ENCODE results near the gene B3GNT3. TPM values are rescaled to one million over a fixed set of nuclear protein-coding genes. Genes with fewer than 3 reads are reported as not detected.

The B3GNT3 gene
- total and polyA plus RNA-seq, 2 of the 4 experiments (the other 2 are of a cell fraction): not detected

GRCh38 chr19:17794412-17794730, 567 bp upstream of the B3GNT3 start:
- no peak overlapping the region for H2BK120ac ChIP-seq (ENCODE audit: low read depth, low read length)
- TF ChIP-seq RCOR1 (IDR thresholded peaks at IDR 0.05; ENCODE audit: insufficient replicate concordance, low read length): no peak
- TF ChIP-seq CEBPB (IDR thresholded peaks at IDR 0.05; ENCODE audit: low read depth, low read length): no peak
- no peak for TF ChIP-seq NFE2L2 (IDR thresholded peaks at IDR 0.05; ENCODE audit: low read depth, low read length)
- TF ChIP-seq MAFK (IDR thresholded peaks at IDR 0.05; ENCODE audit: low read depth, low read length): no peak
- no peak for TF ChIP-seq POLR2A (IDR thresholded peaks at IDR 0.05; ENCODE audit: low read depth, low read length)
- no peak for TF ChIP-seq CHD1 (IDR thresholded peaks at IDR 0.05; ENCODE audit: low read depth, low read length)
- TF ChIP-seq RAD21 (IDR thresholded peaks at IDR 0.05; ENCODE audit: low read length): no peak

More at GRCh38 chr19:17794412-17794730, 567 bp upstream of the B3GNT3 start:
- peaks cover 3% of the 10 kb centered on the region; the same call in 1 of the 2 replicates for H3K9me3 ChIP-seq (ENCODE audit: control insufficient read depth, insufficient read depth, low read length)
- no peak overlapping the region for H4K8ac ChIP-seq (ENCODE audit: low read depth in 2 of 2, low read length in 2 of 2)
- H3K4me1 ChIP-seq (ENCODE audit: control insufficient read depth, insufficient read depth, low read length): no peaks in the 10 kb centered on the region
- no peak overlapping the region for H4K91ac ChIP-seq (ENCODE audit: insufficient read depth, low read depth, low read length)
- H3K23ac ChIP-seq (ENCODE audit: low read depth, low read length): no peak overlapping the region
- CTCF ChIA-PET: no interaction called here
- H4K5ac ChIP-seq (ENCODE audit: low read depth, low read length): no peak overlapping the region
- no peak overlapping the region for H2AK9ac ChIP-seq (replicated peaks; ENCODE audit: low read depth, low read length, poor library complexity)
- in situ Hi-C loops (cut with MboI; ENCODE audit: low sequenced_read_pairs): no loop called here
- no peak overlapping the region for H3K18ac ChIP-seq (ENCODE audit: low read depth, low read length)
- H3K56ac ChIP-seq (ENCODE audit: extremely low read depth, insufficient read depth, low read length): no peak overlapping the region
- intact Hi-C loops (cut with micrococcal nuclease): no loop called here
- WGBS, 2 experiments (ENCODE audit: extremely low coverage in 2 of 2, insufficient read length in 1 of 2): 48% methylated on average over 3 of the region's 9 CpGs; no CpG with 5 or more reads in 1 of the 2 experiments
- no peaks in the 10 kb centered on the region for H3K79me1 ChIP-seq (ENCODE audit: low read depth in 1 of 2, low read length in 2 of 2)
- H2BK5ac ChIP-seq (ENCODE audit: low read depth, low read length, poor library complexity, severe bottlenecking): no peak overlapping the region
- dilution Hi-C loops (cut with HindIII; ENCODE audit: low sequenced_read_pairs, unreplicated experiment): no loop called here
- H3K9ac ChIP-seq (ENCODE audit: low read depth, low read length): no peak overlapping the region
- DNase-seq (no peak), ATAC-seq (ENCODE audit: low read depth) (no peak)
- POLR2A ChIA-PET (ENCODE audit: unreplicated experiment): no interaction called here
- H3K4me2 ChIP-seq (ENCODE audit: low read depth, low read length): no peak overlapping the region
- no peaks in the 10 kb centered on the region for H4K20me1 ChIP-seq (ENCODE audit: insufficient read depth, low read length)
- H3K36me3 ChIP-seq (ENCODE audit: control insufficient read depth, insufficient read depth, low read length): no peaks in the 10 kb centered on the region
- no peak overlapping the region for H3K27ac ChIP-seq (ENCODE audit: insufficient read depth, low read length)
- no peaks in the 10 kb centered on the region for H3K9me1 ChIP-seq (ENCODE audit: insufficient read depth, low read length)
- no peak overlapping the region for H2AFZ ChIP-seq (replicated peaks; ENCODE audit: low read length, poor library complexity)
- H3K4ac ChIP-seq (ENCODE audit: low read depth, low read length): no peak overlapping the region
- no peak overlapping the region for H3K14ac ChIP-seq (replicated peaks; ENCODE audit: low read depth, low read length)
- no peak overlapping the region for H2AK5ac ChIP-seq (ENCODE audit: low read depth, low read length)
- BruUV-seq (replicated peaks): no TSS peak
- H2BK15ac ChIP-seq (ENCODE audit: low read depth, low read length): no peak overlapping the region
- H2BK20ac ChIP-seq (ENCODE audit: low read depth, low read length): no peak overlapping the region
- peaks cover 60% of the 10 kb centered on the region for H3K27me3 ChIP-seq (ENCODE audit: control insufficient read depth, insufficient read depth, low read length)
- no peak overlapping the region for H3K4me3 ChIP-seq (ENCODE audit: insufficient read depth, low read depth, low read length)
